Measurements from ENCODE around the gene CYSTM1. TPM values are rescaled to one million over a fixed set of nuclear protein-coding genes. Genes with fewer than 3 reads are reported as not detected.

Gene CYSTM1
- total RNA-seq, 3 donors from 2014 or later (not counting 1 experiment from before 2014, with no cell fraction given), result 3.9 to 4.9 (median 4.2) TPM

DNA sequence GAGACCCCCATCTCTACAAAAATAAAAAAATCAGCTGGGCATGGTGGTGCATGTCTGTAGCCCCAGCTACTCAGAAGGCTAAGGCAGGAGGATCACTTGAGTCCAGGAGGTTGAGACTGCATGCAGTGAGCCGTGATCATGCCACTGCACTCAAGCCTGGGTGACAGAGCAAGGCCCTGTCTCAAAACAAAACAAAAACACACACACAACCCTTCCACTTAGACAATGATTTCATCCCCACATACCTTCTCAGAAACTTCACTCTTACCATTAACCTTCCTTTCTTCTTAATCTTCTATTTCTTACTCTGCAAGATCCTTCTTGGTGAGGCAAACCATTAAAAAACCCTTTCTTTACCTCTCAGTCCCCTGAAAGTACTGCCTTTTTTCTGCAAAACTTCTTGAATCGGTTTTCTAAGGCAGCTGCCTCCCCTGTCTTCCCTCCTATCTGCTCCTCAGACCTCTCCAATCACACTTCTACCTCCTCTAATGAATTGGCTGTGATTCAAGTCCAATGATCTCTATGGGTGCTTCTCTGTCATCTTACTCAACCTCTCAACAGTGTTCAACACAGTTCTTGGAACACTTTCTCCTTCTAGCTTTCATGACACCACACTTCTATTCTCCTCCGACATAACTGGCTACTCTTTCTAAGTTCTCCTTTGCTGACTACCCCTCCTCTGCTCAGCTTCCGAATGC, 80.6 kb downstream of the CYSTM1 start:
- Histone ChIP-seq H3K9me3 (ENCODE audit: control insufficient read depth, insufficient read depth, low read length) (no peaks in the 10 kb centered on the region), H3K27me3 (ENCODE audit: control insufficient read depth, insufficient read depth, low read length) (no peaks in the 10 kb centered on the region), H3K4me1 (ENCODE audit: control insufficient read depth, insufficient read depth, low read length) (peaks cover 21% of the 10 kb centered on the region), H3K36me3 (ENCODE audit: control insufficient read depth, insufficient read depth, low read length) (no peaks in the 10 kb centered on the region), H3K27ac (ENCODE audit: low read length) (no peak overlapping the region), H3K4me3 (ENCODE audit: low read length) (no peak overlapping the region)
- Mint-ChIP-seq H3K4me1 (peaks cover 42 to 43% of the 10 kb centered on the region in 2 donors), H3K4me3 (no peak overlapping the region), H3K9me3 (no peaks in the 10 kb centered on the region), H3K27me3 (ENCODE audit: low read depth in 2 of 2) (no peaks in the 10 kb centered on the region), H3K27ac (no peak overlapping the region), H3K36me3 (peaks cover 9% of the 10 kb centered on the region)
- WGBS (ENCODE audit: insufficient coverage), result 92% methylated on average over 4 of the region's 4 CpGs
- TF ChIP-seq, protein P1, sequence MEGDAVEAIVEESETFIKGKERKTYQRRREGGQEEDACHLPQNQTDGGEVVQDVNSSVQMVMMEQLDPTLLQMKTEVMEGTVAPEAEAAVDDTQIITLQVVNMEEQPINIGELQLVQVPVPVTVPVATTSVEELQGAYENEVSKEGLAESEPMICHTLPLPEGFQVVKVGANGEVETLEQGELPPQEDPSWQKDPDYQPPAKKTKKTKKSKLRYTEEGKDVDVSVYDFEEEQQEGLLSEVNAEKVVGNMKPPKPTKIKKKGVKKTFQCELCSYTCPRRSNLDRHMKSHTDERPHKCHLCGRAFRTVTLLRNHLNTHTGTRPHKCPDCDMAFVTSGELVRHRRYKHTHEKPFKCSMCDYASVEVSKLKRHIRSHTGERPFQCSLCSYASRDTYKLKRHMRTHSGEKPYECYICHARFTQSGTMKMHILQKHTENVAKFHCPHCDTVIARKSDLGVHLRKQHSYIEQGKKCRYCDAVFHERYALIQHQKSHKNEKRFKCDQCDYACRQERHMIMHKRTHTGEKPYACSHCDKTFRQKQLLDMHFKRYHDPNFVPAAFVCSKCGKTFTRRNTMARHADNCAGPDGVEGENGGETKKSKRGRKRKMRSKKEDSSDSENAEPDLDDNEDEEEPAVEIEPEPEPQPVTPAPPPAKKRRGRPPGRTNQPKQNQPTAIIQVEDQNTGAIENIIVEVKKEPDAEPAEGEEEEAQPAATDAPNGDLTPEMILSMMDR (IDR thresholded peaks at IDR 0.05), result no peak
- DNase-seq (no peak), ATAC-seq (no peak)
- intact Hi-C loops (cut with micrococcal nuclease), result no loop called here

DNA sequence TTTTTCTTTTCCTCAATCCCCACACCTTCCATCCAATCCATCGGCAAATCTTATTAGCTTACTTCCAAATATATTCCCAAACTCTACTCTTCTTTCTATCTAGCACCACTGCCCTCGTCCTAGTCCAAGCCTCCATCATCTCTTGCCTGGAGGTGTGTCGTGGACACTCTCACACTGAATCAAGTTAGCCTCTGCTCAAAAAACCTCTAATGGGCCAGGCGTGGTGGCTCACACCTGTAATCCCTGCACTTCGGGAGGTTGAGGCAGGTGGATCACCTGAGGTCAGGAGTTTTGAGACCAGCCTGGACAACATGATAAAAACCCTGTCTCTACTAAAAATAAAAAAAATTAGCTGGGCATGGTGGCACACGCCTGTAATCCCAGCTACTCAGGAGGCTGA, 81.7 kb downstream of the CYSTM1 start:
- 98% methylated on average over 6 of the region's 6 CpGs for WGBS (ENCODE audit: insufficient coverage)
- Mint-ChIP-seq H3K9me3 (no peaks in the 10 kb centered on the region), H3K27me3 (ENCODE audit: low read depth in 2 of 2) (no peaks in the 10 kb centered on the region), H3K4me3 (no peak overlapping the region), H3K4me1 (peaks cover 37 to 42% of the 10 kb centered on the region in 2 donors), H3K36me3 (peaks cover 9% of the 10 kb centered on the region), H3K27ac (no peak overlapping the region)
- Histone ChIP-seq H3K36me3 (ENCODE audit: control insufficient read depth, insufficient read depth, low read length) (no peaks in the 10 kb centered on the region), H3K9me3 (ENCODE audit: control insufficient read depth, insufficient read depth, low read length) (no peaks in the 10 kb centered on the region), H3K4me3 (ENCODE audit: low read length) (no peak overlapping the region), H3K27me3 (ENCODE audit: control insufficient read depth, insufficient read depth, low read length) (no peaks in the 10 kb centered on the region), H3K27ac (ENCODE audit: low read length) (no peak overlapping the region), H3K4me1 (ENCODE audit: control insufficient read depth, insufficient read depth, low read length) (peaks cover 12% of the 10 kb centered on the region)
- intact Hi-C loops (cut with micrococcal nuclease), result no loop called here
- DNase-seq (no peak), ATAC-seq (no peak)
- TF ChIP-seq, protein P1 (IDR thresholded peaks at IDR 0.05), result no peak

DNA sequence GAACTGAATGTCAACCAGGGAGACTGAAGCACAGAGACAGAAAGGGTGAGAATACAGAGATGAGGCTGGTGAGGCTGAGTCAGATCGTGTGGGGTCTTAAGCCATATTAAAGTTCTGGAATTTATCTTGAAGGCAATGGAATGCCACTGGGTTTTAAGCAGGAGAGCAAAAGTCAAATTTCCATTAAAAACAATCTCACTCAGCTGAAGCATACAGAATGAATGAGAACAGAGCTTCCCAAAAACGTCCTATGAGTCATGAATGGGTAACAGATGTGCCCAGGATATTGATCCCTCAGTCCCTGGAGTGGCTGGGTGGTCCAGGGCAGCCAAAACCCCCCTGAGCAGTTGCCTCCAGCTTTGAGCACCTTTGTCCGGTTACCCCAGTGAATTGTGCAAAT, 83.0 kb downstream of the CYSTM1 start:
- no peak for DNase-seq
- intact Hi-C loops (cut with micrococcal nuclease), result no loop called here
- no peak for ATAC-seq
- Histone ChIP-seq H3K36me3 (ENCODE audit: control insufficient read depth, insufficient read depth, low read length) (no peaks in the 10 kb centered on the region), H3K27me3 (ENCODE audit: control insufficient read depth, insufficient read depth, low read length) (no peaks in the 10 kb centered on the region), H3K4me1 (ENCODE audit: control insufficient read depth, insufficient read depth, low read length) (no peaks in the 10 kb centered on the region), H3K4me3 (ENCODE audit: low read length) (no peak overlapping the region), H3K27ac (ENCODE audit: low read length) (no peak overlapping the region), H3K9me3 (ENCODE audit: control insufficient read depth, insufficient read depth, low read length) (no peaks in the 10 kb centered on the region)
- H3K27ac Mint-ChIP-seq, result peak overlapping the region in 1 of 2 donors; percentile 9
- no peaks in the 10 kb centered on the region for H3K9me3 Mint-ChIP-seq
- no peak overlapping the region for H3K4me3 Mint-ChIP-seq
- peaks cover 27 to 36% of the 10 kb centered on the region in 2 donors for H3K4me1 Mint-ChIP-seq
- 96% methylated on average over 3 of the region's 3 CpGs for WGBS (ENCODE audit: insufficient coverage)
- TF ChIP-seq, protein P1 (IDR thresholded peaks at IDR 0.05), result no peak
- H3K27me3 Mint-ChIP-seq (ENCODE audit: low read depth in 2 of 2), result no peaks in the 10 kb centered on the region
- H3K36me3 Mint-ChIP-seq, result peaks cover 9% of the 10 kb centered on the region

DNA sequence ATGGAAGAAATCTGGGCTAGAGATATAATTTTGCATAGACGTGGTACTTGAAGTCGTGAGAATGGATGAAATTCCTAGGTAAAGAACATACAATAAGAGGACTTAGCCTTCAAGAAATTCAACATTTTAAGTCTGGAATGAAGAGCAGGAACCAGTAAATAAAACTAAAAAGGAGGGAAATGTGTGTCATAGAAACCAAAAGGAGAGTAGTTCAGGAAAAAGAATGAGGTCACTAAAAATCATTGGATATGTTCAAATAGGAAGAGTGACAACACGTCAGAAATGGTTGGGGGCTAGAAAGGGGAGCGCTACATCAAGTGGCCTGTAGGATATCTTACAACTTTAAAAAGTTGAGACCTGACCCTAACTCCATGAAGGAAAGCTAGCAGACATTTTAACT, 83.9 kb downstream of the CYSTM1 start:
- Histone ChIP-seq H3K36me3 (ENCODE audit: control insufficient read depth, insufficient read depth, low read length) (no peaks in the 10 kb centered on the region), H3K4me1 (ENCODE audit: control insufficient read depth, insufficient read depth, low read length) (no peaks in the 10 kb centered on the region), H3K9me3 (ENCODE audit: control insufficient read depth, insufficient read depth, low read length) (no peaks in the 10 kb centered on the region), H3K27me3 (ENCODE audit: control insufficient read depth, insufficient read depth, low read length) (no peaks in the 10 kb centered on the region), H3K4me3 (ENCODE audit: low read length) (no peak overlapping the region), H3K27ac (ENCODE audit: low read length) (no peak overlapping the region)
- 100% methylated on average over 4 of the region's 4 CpGs for WGBS (ENCODE audit: insufficient coverage)
- H3K36me3 Mint-ChIP-seq, result peaks cover 9% of the 10 kb centered on the region
- DNase-seq (no peak), ATAC-seq (no peak)
- TF ChIP-seq, protein P1 (IDR thresholded peaks at IDR 0.05), result no peak
- H3K27me3 Mint-ChIP-seq (ENCODE audit: low read depth in 2 of 2), result no peaks in the 10 kb centered on the region
- intact Hi-C loops (cut with micrococcal nuclease), result no loop called here
- H3K4me1 Mint-ChIP-seq, result peaks cover 27 to 33% of the 10 kb centered on the region in 2 donors
- H3K4me3 Mint-ChIP-seq, result no peak overlapping the region
- no peak overlapping the region for H3K27ac Mint-ChIP-seq
- H3K9me3 Mint-ChIP-seq, result no peaks in the 10 kb centered on the region
